PC-3 (cell line): Measurements from ENCODE around the gene DOK5. TPM values are rescaled to one million over a fixed set of nuclear protein-coding genes. Genes with fewer than 3 reads are reported as not detected.
A peak's percentile ranks its signal among the peaks of the same experiment; 100 is the strongest.
"Not testable (repeated sequence)": the region's sequence is repeated elsewhere in the genome, so short reads cannot be mapped to it uniquely, and the experiment has no call there.

Source experiments
- ATAC-seq: fragments of 200-7000 bp; cut with Tn5 transposase; 2 replicates; pipeline ENCODE4 v1.9.1; 2020; ENCODE audit warnings: mild to moderate bottlenecking, moderate library complexity
- BruUV-seq: library from RNA; stranded (reverse); fragments of 400-500 nt; replicated peaks from 2 replicates; lab custom pipeline; 2021; lab: Mats Ljungman, UMichigan
- CTCF ChIA-PET: fragments of 300-600 bp; sonication (Branson Sonifier 250); formaldehyde crosslinking; loops from one replicate; lab custom pipeline; 2022; ENCODE audit warnings: antibody characterized with exemption; lab: Charles Lee
- POLR2A ChIA-PET: fragments of 300-600 bp; sonication (Branson Sonifier 250); formaldehyde crosslinking; loops from one replicate; lab custom pipeline; 2022; ENCODE audit warnings: antibody characterized with exemption; ENCODE audit not compliant: unreplicated experiment; lab: Charles Lee
- DNase-seq: peaks from one replicate; pipeline ENCODE4 v3.0.0-alpha.2; 2015
- H2AFZ ChIP-seq: fragments of 300-600 bp; sonication (generic); 2 replicates; pipeline ENCODE4 v1.6.0; 2016; ENCODE audit warnings: antibody characterized with exemption, low read length
- H3F3A ChIP-seq: fragments of 300-600 bp; sonication (generic); one replicate; pipeline ENCODE4 v1.6.0; 2017; ENCODE audit warnings: antibody characterized with exemption, low read length, control low read depth, mild to moderate bottlenecking; ENCODE audit not compliant: unreplicated experiment
- H3K27ac ChIP-seq: fragments of 300-600 bp; sonication (generic); 2 replicates; pipeline ENCODE4 v1.5.1; 2016; ENCODE audit warnings: mild to moderate bottlenecking, low read length
- H3K27me3 ChIP-seq: fragments of 300-600 bp; sonication (generic); 2 replicates; pipeline ENCODE4 v1.6.1; 2016; ENCODE audit warnings: low read length, mixed read lengths
- H3K36me3 ChIP-seq: fragments of 300-600 bp; sonication (generic); 2 replicates; pipeline ENCODE4 v1.6.1; 2016; ENCODE audit warnings: low read depth, mixed run types, low read length, mixed read lengths
- H3K4me1 ChIP-seq: fragments of 300-600 bp; sonication (generic); 2 replicates; pipeline ENCODE4 v1.5.1; 2016; ENCODE audit warnings: low read length; ENCODE audit not compliant: insufficient read depth
- H3K4me2 ChIP-seq: fragments of 300-600 bp; sonication (generic); 2 replicates; pipeline ENCODE4 v1.6.0; 2016; ENCODE audit warnings: low read length
- H3K4me3 ChIP-seq: fragments of 300-600 bp; sonication (generic); 2 replicates; pipeline ENCODE4 v1.5.1; 2016; ENCODE audit warnings: mild to moderate bottlenecking, low read length, mixed read lengths
- H3K79me2 ChIP-seq: fragments of 300-600 bp; sonication (generic); 2 replicates; pipeline ENCODE4 v1.6.1; 2017; ENCODE audit warnings: low read length, mixed read lengths
- H3K9ac ChIP-seq: fragments of 300-600 bp; sonication (generic); 2 replicates; pipeline ENCODE4 v1.6.0; 2016; ENCODE audit warnings: mild to moderate bottlenecking, low read length
- H3K9me2 ChIP-seq: fragments of 300-600 bp; sonication (generic); replicated peaks from 2 replicates; pipeline ENCODE4 v1.6.1; 2016; ENCODE audit warnings: mixed run types, low read length, mixed read lengths
- H3K9me3 ChIP-seq: fragments of 300-600 bp; sonication (generic); 2 replicates; pipeline ENCODE4 v1.6.1; 2016; ENCODE audit warnings: low read length, mixed read lengths
- H4K20me1 ChIP-seq: fragments of 300-600 bp; sonication (generic); 2 replicates; pipeline ENCODE4 v1.6.1; 2016; ENCODE audit warnings: low read length, mixed read lengths
- CTCF ChIP-seq: fragments of 300-600 bp; sonication (generic); conservative IDR thresholded peaks from 2 replicates; pipeline ENCODE4 v1.5.1; 2017; ENCODE audit warnings: antibody characterized with exemption, low read depth, mild to moderate bottlenecking, low read length
- EZH2 ChIP-seq: fragments of 300-600 bp; sonication (generic); IDR thresholded peaks from one replicate; pipeline ENCODE4 v1.6.1; 2017; ENCODE audit warnings: antibody characterized with exemption, mild to moderate bottlenecking, low read length; ENCODE audit not compliant: unreplicated experiment
- EZH2phosphoT487 ChIP-seq: fragments of 300-600 bp; sonication (generic); IDR thresholded peaks from 2 replicates; pipeline ENCODE4 v1.6.1; 2018; ENCODE audit warnings: mild to moderate bottlenecking, antibody characterized with exemption, low read length, borderline replicate concordance
- intact Hi-C: fragments of 100-400 bp; cut with micrococcal nuclease; formaldehyde crosslinking; loops from 2 replicates; pipeline ENCODE4 v1.9.0; 2023
- total RNA-seq: library from RNA; depleted of rRNA; stranded (reverse); fragments of >200 nt; gene quantifications from 2 replicates; pipeline ENCODE4 v1.2.3, GENCODE V29; 2014

The DOK5 gene
- total RNA-seq, 1 experiment from 2014 or later = not detected

GRCh38 chr20:54477191-54477955, 2.0 kb downstream of the DOK5 start:
- Histone ChIP-seq H2AFZ (no peak overlapping the region), H4K20me1 (no peaks in the 10 kb centered on the region), H3K9me2 (no peaks in the 10 kb centered on the region), H3K4me1 (no peaks in the 10 kb centered on the region), H3K27ac (no peak overlapping the region), H3K4me3 (no peak overlapping the region), H3K27me3 (peaks cover 59% of the 10 kb centered on the region), H3K9me3 (no peaks in the 10 kb centered on the region; the same call in 1 of the 2 replicates), H3K36me3 (no peaks in the 10 kb centered on the region), H3F3A (no peaks in the 10 kb centered on the region), H3K4me2 (no peak overlapping the region), H3K9ac (no peak overlapping the region), H3K79me2 (no peaks in the 10 kb centered on the region)
- DNase-seq (no peak), ATAC-seq (no peak)
- POLR2A ChIA-PET = no interaction called here
- intact Hi-C loops = no loop called here
- BruUV-seq = no TSS peak
- CTCF ChIA-PET = no interaction called here
- TF ChIP-seq CTCF (no peak), EZH2 (no peak), EZH2phosphoT487 (no peak)

- peaks cover 54% of the 10 kb centered on the region for H3K27me3 ChIP-seq
- intact Hi-C loops = no loop called here
- ChIA-PET POLR2A (no interaction called here), CTCF (no interaction called here)
- H2AFZ ChIP-seq = no peak overlapping the region
- ATAC-seq (no peak), DNase-seq (peak; percentile 22)
- no TSS peak for BruUV-seq
- H3K27ac ChIP-seq = no peak overlapping the region
- H3K9me2 ChIP-seq = no peaks in the 10 kb centered on the region
- TF ChIP-seq CTCF (peak; percentile 55), EZH2phosphoT487 (no peak)
- H3K4me3 ChIP-seq = no peak overlapping the region
- H3K9ac ChIP-seq = no peak overlapping the region
- no peaks in the 10 kb centered on the region for H3K4me1 ChIP-seq
- H3K4me2 ChIP-seq = no peak overlapping the region
- no peaks in the 10 kb centered on the region for H3K79me2 ChIP-seq
- no peaks in the 10 kb centered on the region for H3F3A ChIP-seq
- H3K9me3 ChIP-seq = no peaks in the 10 kb centered on the region; the same call in 1 of the 2 replicates
- H3K36me3 ChIP-seq = no peaks in the 10 kb centered on the region
- H4K20me1 ChIP-seq = no peaks in the 10 kb centered on the region
These were observed 3.9 kb downstream of the DOK5 start for GRCh38 chr20:54479138-54479906.

GRCh38 chr20:54479937-54480336, 4.5 kb downstream of the DOK5 start:
- BruUV-seq, H3K79me2 ChIP-seq, H3K36me3 ChIP-seq, DNase-seq, H3K9ac ChIP-seq, H3K4me3 ChIP-seq, H3F3A ChIP-seq, H3K4me1 ChIP-seq, H3K27ac ChIP-seq, CTCF ChIA-PET, H4K20me1 ChIP-seq, ATAC-seq, H3K9me2 ChIP-seq, H3K9me3 ChIP-seq, H3K4me2 ChIP-seq, H2AFZ ChIP-seq, intact Hi-C loops, POLR2A ChIA-PET: not testable (repeated sequence)
- TF ChIP-seq CTCF = 0 out of 2 replicates have a peak, but pooled peaks have one; percentile 6
- H3K27me3 ChIP-seq = peaks cover 54% of the 10 kb centered on the region
